HG02884 (cell line): ENCODE results near the gene HMGCR.

Experiments
- ATAC-seq: cut with Tn5 transposase; IDR thresholded peaks from one replicate; pipeline ENCODE4 v1.9.1; 2021; ENCODE audit warnings: mild to moderate bottlenecking, moderate library complexity; ENCODE audit not compliant: unreplicated experiment

Gene HMGCR

DNA sequence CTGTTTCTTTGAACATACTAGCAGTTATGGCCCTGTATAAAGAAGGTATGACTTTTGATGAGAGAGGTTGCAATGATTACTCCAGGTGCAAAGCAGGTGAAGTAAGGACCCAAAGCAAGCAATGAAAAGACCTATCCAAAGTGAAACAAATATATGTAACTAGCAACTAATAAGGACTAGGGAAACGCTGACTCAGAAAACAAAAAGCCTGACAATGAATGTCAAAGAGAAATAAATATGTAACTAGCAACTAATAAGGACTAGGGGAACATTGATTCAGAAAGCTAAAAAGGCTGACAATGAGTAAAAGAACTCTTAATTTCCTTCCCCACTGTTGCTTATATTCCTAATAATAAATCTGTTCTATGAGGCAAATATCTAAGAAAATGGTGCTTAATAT is 43.1 kb downstream of the HMGCR start:
- no peak for ATAC-seq

DNA sequence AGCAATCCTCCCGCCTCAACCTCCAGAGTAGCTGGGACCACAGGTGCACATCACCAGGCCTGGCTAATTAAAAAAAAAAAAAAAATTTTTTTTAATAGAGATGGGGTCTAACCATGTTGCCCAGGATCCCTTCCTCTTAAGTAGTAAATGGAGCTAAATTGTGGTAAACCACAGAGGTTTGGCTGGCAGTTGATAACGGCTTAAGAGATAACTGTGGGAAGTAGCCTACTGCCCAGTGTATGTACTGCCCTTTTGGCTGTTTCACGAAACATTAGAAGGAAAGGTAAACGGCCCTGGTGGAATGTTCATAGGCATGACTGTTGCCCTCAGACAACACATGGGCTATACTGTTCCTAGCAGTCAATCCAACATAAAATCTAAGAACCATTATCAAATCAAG is 44.4 kb downstream of the HMGCR start:
- ATAC-seq, result no peak

DNA sequence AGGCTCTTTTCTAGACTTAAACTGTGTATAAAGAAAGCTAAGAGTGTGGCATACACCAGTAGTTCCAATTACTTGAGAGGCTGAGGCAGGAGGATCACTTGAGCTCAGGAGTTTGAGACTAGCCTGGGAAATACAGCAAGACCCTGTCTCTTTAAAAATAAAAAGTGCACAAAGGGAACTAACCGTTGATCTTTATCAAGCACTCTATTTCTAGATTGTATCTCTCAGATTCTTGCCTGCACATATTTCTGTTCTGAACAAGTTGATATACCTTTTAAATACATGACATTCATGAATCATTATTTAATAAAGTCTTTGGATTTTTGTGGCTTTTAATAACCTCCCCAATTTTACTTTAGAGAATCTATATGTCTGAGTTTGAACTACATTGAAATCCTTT is 47.2 kb downstream of the HMGCR start:
- ATAC-seq, result no peak

DNA sequence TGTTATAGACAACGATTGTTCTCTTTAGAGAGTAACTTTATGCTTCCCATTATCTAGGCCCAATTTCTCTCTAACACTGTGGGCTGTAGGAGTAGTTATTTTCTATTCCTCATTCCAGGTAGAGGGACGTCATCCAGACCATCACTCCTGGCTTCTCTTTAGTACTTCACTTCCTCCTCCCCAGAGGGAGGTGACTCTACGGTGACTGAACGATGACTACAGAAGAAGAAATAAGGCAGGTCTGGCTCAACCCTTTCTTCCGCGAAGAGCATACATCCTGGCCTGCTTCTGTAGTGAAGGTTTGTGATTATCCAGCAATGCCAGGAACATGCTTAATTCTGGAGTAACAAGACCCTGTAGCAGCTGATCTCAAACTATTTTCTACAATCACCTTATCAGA is 50.8 kb downstream of the HMGCR start:
- ATAC-seq, result no peak

DNA sequence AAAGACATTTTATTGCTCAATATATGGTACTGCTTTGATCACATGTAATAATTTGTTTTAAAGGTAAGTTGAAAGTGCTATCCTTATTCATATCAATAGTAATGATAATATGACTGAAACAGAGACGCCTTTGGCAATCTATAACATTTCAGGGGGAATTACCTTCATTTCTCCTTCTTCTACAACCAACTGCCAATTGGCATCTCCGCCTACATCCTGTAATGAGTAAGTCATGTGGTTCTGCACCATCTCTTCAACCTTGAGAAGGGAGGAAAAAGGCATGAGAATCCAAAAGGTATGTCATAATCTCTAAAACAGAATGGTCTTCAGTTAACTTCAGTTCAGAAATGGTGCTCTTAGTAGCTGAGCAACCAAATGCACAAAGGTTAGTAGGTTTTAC is 52.4 kb downstream of the HMGCR start:
- ATAC-seq, result no peak

DNA sequence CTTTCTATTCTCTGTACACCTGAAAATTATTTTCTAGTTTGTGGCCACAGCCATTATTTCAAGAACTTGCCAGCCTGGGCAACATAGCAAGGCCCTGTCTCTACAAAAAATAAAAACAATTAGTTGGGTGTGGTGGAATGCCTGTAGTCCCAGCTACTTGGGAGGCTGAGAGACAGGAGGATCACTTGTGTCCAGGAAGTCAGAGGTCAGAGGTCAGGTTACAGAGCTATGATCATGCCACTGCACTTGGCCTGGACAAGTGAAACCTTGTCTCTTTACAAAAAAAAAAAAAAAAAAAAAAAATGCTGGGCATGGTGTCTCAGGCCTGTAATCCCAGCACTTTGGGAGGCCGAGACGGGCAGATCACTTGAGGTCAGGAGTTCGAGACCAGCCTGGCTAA is 58.3 kb downstream of the HMGCR start:
- no peak for ATAC-seq

DNA sequence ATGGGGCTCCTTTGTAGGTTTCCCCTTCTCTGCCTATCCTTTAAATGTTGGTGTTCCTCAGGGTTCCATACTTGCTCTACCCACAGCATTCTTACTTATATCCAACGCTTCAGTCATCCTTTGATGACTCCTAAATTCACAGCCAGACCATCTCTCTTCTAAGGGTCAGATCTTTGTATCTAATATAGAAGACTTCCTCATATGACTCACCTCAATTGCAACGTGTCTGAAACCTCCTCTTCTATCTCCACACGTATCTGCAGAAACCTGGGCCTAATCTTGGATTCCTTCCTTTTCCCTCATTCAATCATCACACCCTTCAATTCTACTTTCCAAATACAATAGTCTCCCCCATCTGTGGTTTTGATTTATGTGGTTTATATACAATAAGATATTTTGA is 68.3 kb downstream of the HMGCR start:
- ATAC-seq, result no peak
